ENCODE results near the gene SRRM5. TPM values are rescaled to one million over a fixed set of nuclear protein-coding genes. Genes with fewer than 3 reads are reported as not detected.

The SRRM5 gene
- total and polyA plus RNA-seq, 2 of the 13 experiments (the other 11 are each of a cell fraction or from before 2014, with no cell fraction given): 0.11 to 0.16 TPM

DNA sequence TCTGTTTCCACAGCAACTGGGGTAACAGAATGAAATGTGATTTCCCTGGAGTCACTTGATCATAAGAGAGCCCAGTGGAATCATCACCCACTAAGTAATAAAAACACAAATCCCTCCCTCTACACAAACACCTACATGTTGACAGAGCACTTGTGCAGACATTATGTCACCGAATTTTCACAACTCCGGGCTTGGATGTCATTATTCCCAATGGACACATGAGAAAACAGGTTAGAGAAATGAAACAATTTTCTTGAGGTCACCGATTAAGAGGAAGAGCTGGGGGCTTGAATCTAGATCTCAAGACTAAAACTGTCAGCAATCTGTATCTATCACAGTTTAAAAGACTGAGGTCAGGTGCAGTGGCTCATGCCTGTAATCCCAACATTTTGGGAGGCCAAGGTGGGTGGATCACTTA lies 39.7 kb upstream of the SRRM5 start:
- Histone ChIP-seq H3K79me2 (ENCODE audit: insufficient read depth, low read length) (peaks cover 8% of the 10 kb centered on the region), H2AFZ (ENCODE audit: low read length) (no peak overlapping the region), H3K4me3 (replicated peaks in 1 of 3; ENCODE audit: insufficient read depth in 1 of 3, low read depth in 2 of 3, low read length in 3 of 3) (no peak overlapping the region), H3K27ac (ENCODE audit: extremely low read length, insufficient read depth, low read length) (no peak overlapping the region), H3K36me3 (replicated peaks in 1 of 2; ENCODE audit: control insufficient read depth in 1 of 2, insufficient read depth in 2 of 2, low read length in 2 of 2) (peaks cover 0 to 1% of the 10 kb centered on the region in 2 experiments; a peak in 1 of 5 replicates), H3K9ac (ENCODE audit: insufficient read depth, low read depth, low read length) (no peak overlapping the region), H3K4me2 (ENCODE audit: low read depth, low read length) (no peak overlapping the region), H3K27me3 (ENCODE audit: control insufficient read depth in 1 of 2, insufficient read depth in 2 of 2, low read length in 2 of 2) (no peaks in the 10 kb centered on the region; a peak in 1 of 5 replicates), H4K20me1 (ENCODE audit: insufficient read depth, low read length) (no peaks in the 10 kb centered on the region), H3K9me3 (ENCODE audit: low read length) (no peaks in the 10 kb centered on the region), H3K4me1 (ENCODE audit: insufficient read depth, low read length) (peaks cover 19% of the 10 kb centered on the region; the same call in 1 of the 2 replicates)
- ATAC-seq: no peak
- intact Hi-C loops (cut with micrococcal nuclease; ENCODE audit: unreplicated experiment): no loop called here
- 70% methylated on average over 3 of the region's 3 CpGs for WGBS (ENCODE audit: low lambda C conversion rate)
- no TSS peak for BruUV-seq (replicated peaks)
- TF ChIP-seq, protein P1, sequence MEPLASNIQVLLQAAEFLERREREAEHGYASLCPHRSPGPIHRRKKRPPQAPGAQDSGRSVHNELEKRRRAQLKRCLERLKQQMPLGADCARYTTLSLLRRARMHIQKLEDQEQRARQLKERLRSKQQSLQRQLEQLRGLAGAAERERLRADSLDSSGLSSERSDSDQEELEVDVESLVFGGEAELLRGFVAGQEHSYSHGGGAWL (CRISPR knock-in tag; IDR thresholded peaks at IDR 0.05): no peak
- TF ChIP-seq RNF2 (conservative IDR thresholded peaks at IDR 0.05; ENCODE audit: low read depth): no peak
- no peak for TF ChIP-seq CBFB (CRISPR knock-in tag; IDR thresholded peaks at IDR 0.05)
- TF ChIP-seq, protein P2, sequence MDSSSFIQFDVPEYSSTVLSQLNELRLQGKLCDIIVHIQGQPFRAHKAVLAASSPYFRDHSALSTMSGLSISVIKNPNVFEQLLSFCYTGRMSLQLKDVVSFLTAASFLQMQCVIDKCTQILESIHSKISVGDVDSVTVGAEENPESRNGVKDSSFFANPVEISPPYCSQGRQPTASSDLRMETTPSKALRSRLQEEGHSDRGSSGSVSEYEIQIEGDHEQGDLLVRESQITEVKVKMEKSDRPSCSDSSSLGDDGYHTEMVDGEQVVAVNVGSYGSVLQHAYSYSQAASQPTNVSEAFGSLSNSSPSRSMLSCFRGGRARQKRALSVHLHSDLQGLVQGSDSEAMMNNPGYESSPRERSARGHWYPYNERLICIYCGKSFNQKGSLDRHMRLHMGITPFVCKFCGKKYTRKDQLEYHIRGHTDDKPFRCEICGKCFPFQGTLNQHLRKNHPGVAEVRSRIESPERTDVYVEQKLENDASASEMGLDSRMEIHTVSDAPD (CRISPR knock-in tag; IDR thresholded peaks at IDR 0.05): no peak
- TF ChIP-seq MTA1 (CRISPR knock-in tag; IDR thresholded peaks at IDR 0.05; ENCODE audit: borderline replicate concordance): no peak
- no peak for TF ChIP-seq ZNF350 (CRISPR knock-in tag; IDR thresholded peaks at IDR 0.05; ENCODE audit: borderline replicate concordance, low read depth)
- no peak for TF ChIP-seq KAT8 (CRISPR knock-in tag; IDR thresholded peaks at IDR 0.05)
- TF ChIP-seq RBAK (CRISPR knock-in tag; IDR thresholded peaks at IDR 0.05): no peak
- TF ChIP-seq ZBTB3 (CRISPR knock-in tag; IDR thresholded peaks at IDR 0.05; ENCODE audit: borderline replicate concordance, low read depth): no peak
- in situ Hi-C loops (cut with HindIII; ENCODE audit: extremely low pct_ligation_motif_present, low pct_unique_long_range_greater_than_20kb): no loop called here
- DNase-seq (ENCODE audit: low spot score): no peak
- CTCF ChIA-PET (ENCODE audit: low intra/inter-chr PET ratio, low total read pairs): no interaction called here
- FAIRE-seq: no peak
- POLR2A ChIA-PET: no interaction called here

Measured in HepG2 (cell line).